SK-N-SH treated with all-trans-retinoic acid at 6 μM for 48 hours (cell line): ENCODE data around the gene SLC6A3.

Experiments
- BACH2 ChIP-seq: fragments of 250-450 bp; sonication (Bioruptor Pico); IDR thresholded peaks from 2 replicates; pipeline ENCODE4 v1.9.0; 2021; ENCODE audit warnings: mild to moderate bottlenecking, borderline replicate concordance
- RARB ChIP-seq: fragments of 250-450 bp; sonication (Bioruptor Pico); IDR thresholded peaks from 2 replicates; pipeline ENCODE4 v1.8.0; 2021; ENCODE audit warnings: mild to moderate bottlenecking, moderate library complexity
- TCF4 ChIP-seq: fragments of 250-450 bp; sonication (Bioruptor Pico); IDR thresholded peaks from 2 replicates; pipeline ENCODE4 v1.8.0; 2021; ENCODE audit warnings: mild to moderate bottlenecking, moderate library complexity, borderline replicate concordance
- ZFP3 ChIP-seq: fragments of 250-450 bp; sonication (Bioruptor Pico); IDR thresholded peaks from 2 replicates; pipeline ENCODE4 v1.5.0; 2020; ENCODE audit warnings: mild to moderate bottlenecking, moderate library complexity
- ZFP30 ChIP-seq: fragments of 450-650 bp; formaldehyde crosslinking; IDR thresholded peaks from 2 replicates; pipeline ENCODE4 v1.5.0; 2022; ENCODE audit warnings: mild to moderate bottlenecking, moderate library complexity
- ZNF565 ChIP-seq: fragments of 450-650 bp; formaldehyde crosslinking; conservative IDR thresholded peaks from 2 replicates; pipeline ENCODE4 v1.5.0; 2020; ENCODE audit warnings: low read depth, mild to moderate bottlenecking, moderate library complexity
- TF ChIP-seq, protein P1 (sequence below): fragments of 250-450 bp; sonication (Bioruptor Pico); IDR thresholded peaks from 2 replicates; pipeline ENCODE4 v1.8.0; 2021; ENCODE audit warnings: low read depth, mild to moderate bottlenecking, moderate library complexity, borderline replicate concordance
- TF ChIP-seq, protein P2 (sequence below): fragments of 250-450 bp; sonication (Bioruptor Pico); IDR thresholded peaks from 2 replicates; pipeline ENCODE4 v1.8.0; 2020; ENCODE audit warnings: mild to moderate bottlenecking, moderate library complexity, borderline replicate concordance
- TF ChIP-seq, protein P3 (sequence below): fragments of 250-450 bp; sonication (Bioruptor Pico); IDR thresholded peaks from 2 replicates; pipeline ENCODE4 v1.5.1; 2020; ENCODE audit warnings: low read depth, mild to moderate bottlenecking, moderate library complexity

DNA sequence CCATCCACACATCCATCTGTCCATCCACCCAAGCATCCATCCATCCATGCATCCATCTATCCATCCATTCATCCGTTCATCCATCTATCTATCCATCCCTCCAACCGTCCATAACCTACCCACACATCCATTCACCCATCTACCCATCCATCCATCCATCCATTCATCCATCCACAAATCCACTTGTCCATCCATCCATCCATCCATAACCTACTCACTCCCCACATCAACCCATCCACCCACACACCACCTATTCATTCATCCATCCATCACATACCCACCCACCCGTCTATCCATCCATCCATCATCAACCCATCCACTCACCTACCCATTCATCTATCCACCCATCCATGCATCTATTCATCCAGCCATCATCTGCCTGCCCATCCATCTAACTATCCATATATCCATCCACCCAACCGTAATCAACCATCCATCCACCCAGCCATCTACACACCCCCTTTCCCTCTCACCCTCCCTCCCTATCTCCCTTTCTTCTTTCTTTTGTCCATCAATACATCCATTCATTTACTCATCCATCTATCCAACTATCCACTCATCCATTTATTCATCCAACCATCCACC is 56.8 kb downstream of the SLC6A3 start:
- TF ChIP-seq, protein P1, sequence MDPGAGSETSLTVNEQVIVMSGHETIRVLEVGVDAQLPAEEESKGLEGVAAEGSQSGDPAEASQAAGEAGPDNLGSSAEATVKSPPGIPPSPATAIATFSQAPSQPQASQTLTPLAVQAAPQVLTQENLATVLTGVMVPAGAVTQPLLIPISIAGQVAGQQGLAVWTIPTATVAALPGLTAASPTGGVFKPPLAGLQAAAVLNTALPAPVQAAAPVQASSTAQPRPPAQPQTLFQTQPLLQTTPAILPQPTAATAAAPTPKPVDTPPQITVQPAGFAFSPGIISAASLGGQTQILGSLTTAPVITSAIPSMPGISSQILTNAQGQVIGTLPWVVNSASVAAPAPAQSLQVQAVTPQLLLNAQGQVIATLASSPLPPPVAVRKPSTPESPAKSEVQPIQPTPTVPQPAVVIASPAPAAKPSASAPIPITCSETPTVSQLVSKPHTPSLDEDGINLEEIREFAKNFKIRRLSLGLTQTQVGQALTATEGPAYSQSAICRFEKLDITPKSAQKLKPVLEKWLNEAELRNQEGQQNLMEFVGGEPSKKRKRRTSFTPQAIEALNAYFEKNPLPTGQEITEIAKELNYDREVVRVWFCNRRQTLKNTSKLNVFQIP, result no peak
- TF ChIP-seq TCF4 (CRISPR knock-in tag), result no peak
- TF ChIP-seq ZFP3, result no peak
- no peak for TF ChIP-seq RARB (CRISPR knock-in tag)
- TF ChIP-seq, protein P2, sequence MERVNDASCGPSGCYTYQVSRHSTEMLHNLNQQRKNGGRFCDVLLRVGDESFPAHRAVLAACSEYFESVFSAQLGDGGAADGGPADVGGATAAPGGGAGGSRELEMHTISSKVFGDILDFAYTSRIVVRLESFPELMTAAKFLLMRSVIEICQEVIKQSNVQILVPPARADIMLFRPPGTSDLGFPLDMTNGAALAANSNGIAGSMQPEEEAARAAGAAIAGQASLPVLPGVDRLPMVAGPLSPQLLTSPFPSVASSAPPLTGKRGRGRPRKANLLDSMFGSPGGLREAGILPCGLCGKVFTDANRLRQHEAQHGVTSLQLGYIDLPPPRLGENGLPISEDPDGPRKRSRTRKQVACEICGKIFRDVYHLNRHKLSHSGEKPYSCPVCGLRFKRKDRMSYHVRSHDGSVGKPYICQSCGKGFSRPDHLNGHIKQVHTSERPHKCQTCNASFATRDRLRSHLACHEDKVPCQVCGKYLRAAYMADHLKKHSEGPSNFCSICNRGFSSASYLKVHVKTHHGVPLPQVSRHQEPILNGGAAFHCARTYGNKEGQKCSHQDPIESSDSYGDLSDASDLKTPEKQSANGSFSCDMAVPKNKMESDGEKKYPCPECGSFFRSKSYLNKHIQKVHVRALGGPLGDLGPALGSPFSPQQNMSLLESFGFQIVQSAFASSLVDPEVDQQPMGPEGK (CRISPR knock-in tag), result no peak
- TF ChIP-seq, protein P3, sequence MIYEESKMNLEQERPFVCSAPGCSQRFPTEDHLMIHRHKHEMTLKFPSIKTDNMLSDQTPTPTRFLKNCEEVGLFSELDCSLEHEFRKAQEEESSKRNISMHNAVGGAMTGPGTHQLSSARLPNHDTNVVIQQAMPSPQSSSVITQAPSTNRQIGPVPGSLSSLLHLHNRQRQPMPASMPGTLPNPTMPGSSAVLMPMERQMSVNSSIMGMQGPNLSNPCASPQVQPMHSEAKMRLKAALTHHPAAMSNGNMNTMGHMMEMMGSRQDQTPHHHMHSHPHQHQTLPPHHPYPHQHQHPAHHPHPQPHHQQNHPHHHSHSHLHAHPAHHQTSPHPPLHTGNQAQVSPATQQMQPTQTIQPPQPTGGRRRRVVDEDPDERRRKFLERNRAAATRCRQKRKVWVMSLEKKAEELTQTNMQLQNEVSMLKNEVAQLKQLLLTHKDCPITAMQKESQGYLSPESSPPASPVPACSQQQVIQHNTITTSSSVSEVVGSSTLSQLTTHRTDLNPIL (CRISPR knock-in tag), result no peak
- no peak for TF ChIP-seq ZFP30
- no peak for TF ChIP-seq BACH2
- TF ChIP-seq ZNF565 (CRISPR knock-in tag), result no peak
